Peyer's patch (tissue), 4 donors: ENCODE results near the gene ACSM6. TPM values are rescaled to one million over a fixed set of nuclear protein-coding genes. Genes with fewer than 3 reads are reported as not detected.
A peak's percentile ranks its signal among the peaks of the same experiment; 100 is the strongest.

Source experiments
- DNase-seq, 3 donors: peaks; one replicate each; pipeline ENCODE4 v3.0.0-alpha.2; 2017 to 2019
- H3K27ac ChIP-seq, 4 donors: fragments of 200-600 bp; sonication (generic); one replicate each; pipeline ENCODE4 v1.5.1; 2016 to 2019
- H3K27me3 ChIP-seq, 2 donors: fragments of 200-600 bp; sonication (generic); one replicate each; pipeline ENCODE4 v1.5.1; 2019
- H3K36me3 ChIP-seq, 3 donors: fragments of 200-600 bp; sonication (generic); one replicate each; pipeline ENCODE4 v1.5.1; 2016 to 2019
- H3K4me1 ChIP-seq, 4 donors: fragments of 200-600 bp; sonication (generic); one replicate each; pipeline ENCODE4 v1.5.1; 2016 to 2019
- H3K4me3 ChIP-seq, 4 donors: fragments of 200-600 bp; sonication (generic); 1 replicate in 3 of 4; 2 replicates in 1 of 4; pipeline ENCODE4 v1.5.1; 2016 to 2019; ENCODE audit warnings: mild to moderate bottlenecking in 1 of 4
- H3K9me3 ChIP-seq, 4 donors: fragments of 200-600 bp; sonication (generic); one replicate each; pipeline ENCODE4 v1.5.1; 2016 to 2019; ENCODE audit warnings: mild to moderate bottlenecking in 1 of 4
- POLR2A ChIP-seq, 2 donors: fragments of 450-650 bp; IDR thresholded peaks; one replicate each; pipeline ENCODE4 v1.5.1; 2017; ENCODE audit warnings: antibody characterized with exemption in 2 of 2, mild to moderate bottlenecking in 2 of 2, moderate library complexity in 2 of 2
- total RNA-seq, 4 donors: library from RNA; depleted of rRNA; stranded (reverse); fragments of >200 nt; gene quantifications; one replicate each; pipeline ENCODE4 v1.1.0, GENCODE V29; 2016
- TF ChIP-seq, protein P1 (sequence below), 6 experiments: fragments of 450-650 bp in 4 of 6; fragments of 200-600 bp in 2 of 6; sonication (generic) in 1 of 6; IDR thresholded peaks; one replicate each; pipeline ENCODE4 v1.5.1; 2017 to 2019; ENCODE audit warnings: antibody characterized with exemption in 6 of 6, mild to moderate bottlenecking in 3 of 6, moderate library complexity in 1 of 6

ACSM6 gene
- total RNA-seq, 4 donors from 2014 or later = not detected

DNA sequence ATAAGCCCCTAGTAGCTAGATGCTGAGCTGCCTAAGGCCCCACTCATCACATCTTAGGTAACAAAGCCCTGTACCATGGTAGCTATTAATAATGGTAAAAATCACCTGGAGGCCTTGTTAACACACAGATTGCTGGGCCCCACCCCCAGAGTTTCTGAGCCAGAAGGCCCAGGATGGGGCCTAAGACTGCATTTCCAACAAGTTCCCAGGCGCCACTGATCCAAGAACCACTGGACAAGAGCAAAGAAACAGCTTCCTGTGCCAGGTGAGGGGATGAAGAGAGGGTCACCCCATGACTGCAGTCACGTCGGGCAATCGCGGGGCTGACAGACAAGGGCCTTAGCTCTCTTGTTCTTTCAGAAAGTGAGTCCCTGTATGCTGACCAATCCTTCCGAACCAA, 46.8 kb downstream of the ACSM6 start:
- H3K4me3 ChIP-seq = no peak overlapping the region
- H3K4me1 ChIP-seq = no peaks in the 10 kb centered on the region
- DNase-seq = no peak
- H3K27me3 ChIP-seq = no peaks in the 10 kb centered on the region
- peaks cover 0 to 80% (median 0%) of the 10 kb centered on the region in 3 donors for H3K36me3 ChIP-seq
- no peak overlapping the region for H3K27ac ChIP-seq
- H3K9me3 ChIP-seq = no peaks in the 10 kb centered on the region
- TF ChIP-seq POLR2A (IDR thresholded peaks at IDR 0.05) = no peak
- TF ChIP-seq, protein P1, sequence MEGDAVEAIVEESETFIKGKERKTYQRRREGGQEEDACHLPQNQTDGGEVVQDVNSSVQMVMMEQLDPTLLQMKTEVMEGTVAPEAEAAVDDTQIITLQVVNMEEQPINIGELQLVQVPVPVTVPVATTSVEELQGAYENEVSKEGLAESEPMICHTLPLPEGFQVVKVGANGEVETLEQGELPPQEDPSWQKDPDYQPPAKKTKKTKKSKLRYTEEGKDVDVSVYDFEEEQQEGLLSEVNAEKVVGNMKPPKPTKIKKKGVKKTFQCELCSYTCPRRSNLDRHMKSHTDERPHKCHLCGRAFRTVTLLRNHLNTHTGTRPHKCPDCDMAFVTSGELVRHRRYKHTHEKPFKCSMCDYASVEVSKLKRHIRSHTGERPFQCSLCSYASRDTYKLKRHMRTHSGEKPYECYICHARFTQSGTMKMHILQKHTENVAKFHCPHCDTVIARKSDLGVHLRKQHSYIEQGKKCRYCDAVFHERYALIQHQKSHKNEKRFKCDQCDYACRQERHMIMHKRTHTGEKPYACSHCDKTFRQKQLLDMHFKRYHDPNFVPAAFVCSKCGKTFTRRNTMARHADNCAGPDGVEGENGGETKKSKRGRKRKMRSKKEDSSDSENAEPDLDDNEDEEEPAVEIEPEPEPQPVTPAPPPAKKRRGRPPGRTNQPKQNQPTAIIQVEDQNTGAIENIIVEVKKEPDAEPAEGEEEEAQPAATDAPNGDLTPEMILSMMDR (IDR thresholded peaks at IDR 0.05) = no peak

DNA sequence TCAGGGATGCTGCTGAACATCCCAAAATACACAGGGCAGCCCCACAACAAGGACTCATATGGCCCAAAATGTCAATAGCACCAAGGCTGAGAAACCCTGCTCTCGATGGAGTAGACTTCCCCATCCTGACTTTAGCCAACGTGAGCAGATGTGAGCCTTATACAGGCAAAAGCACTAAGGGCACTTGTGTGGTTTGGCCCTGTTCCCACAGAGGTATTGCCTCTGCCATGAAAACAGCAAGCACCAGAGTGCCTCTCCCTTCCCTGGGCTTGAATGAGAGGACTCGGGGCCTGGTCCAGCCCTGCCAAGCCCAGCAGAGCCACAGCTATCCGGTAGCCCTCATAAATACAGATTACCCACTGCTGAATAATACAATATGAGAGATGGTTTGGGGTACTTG, 47.5 kb downstream of the ACSM6 start:
- no peaks in the 10 kb centered on the region for H3K9me3 ChIP-seq
- no peak overlapping the region for H3K4me3 ChIP-seq
- no peak for TF ChIP-seq POLR2A (IDR thresholded peaks at IDR 0.05)
- TF ChIP-seq, protein P1 (IDR thresholded peaks at IDR 0.05) = no peak
- H3K36me3 ChIP-seq = peaks cover 0 to 83% (median 0%) of the 10 kb centered on the region in 3 donors
- no peaks in the 10 kb centered on the region for H3K4me1 ChIP-seq
- no peak overlapping the region for H3K27ac ChIP-seq
- H3K27me3 ChIP-seq = no peaks in the 10 kb centered on the region
- no peak for DNase-seq

DNA sequence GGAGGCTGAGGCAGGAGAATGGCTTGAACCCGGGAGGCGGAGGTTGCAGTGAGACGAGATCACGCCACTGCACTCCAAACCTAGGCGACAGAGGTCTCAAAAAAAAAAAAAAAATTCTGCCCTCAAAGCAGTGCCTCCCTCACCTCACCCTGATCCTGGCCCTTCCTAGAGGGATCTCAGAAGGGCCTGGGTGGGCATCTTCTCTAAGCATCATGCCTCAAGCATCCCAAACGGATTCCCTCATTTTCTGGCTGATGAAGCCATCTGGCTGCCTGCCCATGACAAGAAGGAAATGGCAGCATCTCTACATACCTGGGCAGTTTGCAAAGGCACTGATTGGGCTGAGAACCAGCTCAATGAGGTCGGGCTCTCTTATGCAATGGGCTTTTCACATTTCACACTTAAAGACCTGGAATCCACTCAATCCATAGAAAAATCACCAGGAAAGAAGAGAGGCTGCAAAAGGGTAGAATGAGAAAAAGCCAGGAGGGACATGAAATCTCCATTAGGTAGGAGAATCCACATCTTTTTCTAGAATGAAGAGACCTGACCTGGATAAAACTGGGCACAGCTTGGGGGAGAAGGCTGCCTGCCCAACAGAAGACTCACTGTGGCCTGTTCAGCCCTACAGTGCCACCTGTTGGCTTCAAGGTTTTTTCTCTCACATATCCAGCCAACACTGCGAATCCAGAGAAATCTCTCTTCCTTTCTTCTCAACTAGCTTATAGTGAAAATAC, 48.7 kb downstream of the ACSM6 start:
- Histone ChIP-seq H3K27ac (no peak overlapping the region), H3K9me3 (no peaks in the 10 kb centered on the region), H3K4me3 (no peak overlapping the region), H3K36me3 (peaks cover 0 to 78% (median 0%) of the 10 kb centered on the region in 3 donors), H3K4me1 (peaks cover 0 to 5% (median 0%) of the 10 kb centered on the region in 4 donors), H3K27me3 (no peaks in the 10 kb centered on the region)
- TF ChIP-seq POLR2A (IDR thresholded peaks at IDR 0.05) = no peak
- TF ChIP-seq, protein P1 (IDR thresholded peaks at IDR 0.05) = peak in 4 of 6 experiments; percentile 13 to 58 (median 52)
- DNase-seq = no peak

DNA sequence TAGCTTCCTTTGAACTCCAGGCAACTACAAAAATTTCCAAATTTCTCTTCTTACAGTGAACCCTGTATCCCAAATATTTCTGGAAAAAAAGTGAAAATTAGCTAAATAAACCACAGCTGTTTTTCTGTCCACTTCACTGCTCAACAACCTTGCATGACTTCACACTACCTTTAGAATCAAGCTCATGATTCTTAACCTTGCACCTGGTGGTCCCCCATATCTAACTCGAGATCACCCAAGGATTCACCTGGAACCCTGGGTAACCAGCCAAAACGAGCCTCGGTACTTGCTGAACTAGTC, 49.2 kb downstream of the ACSM6 start:
- no peak overlapping the region for H3K27ac ChIP-seq
- DNase-seq = no peak
- no peaks in the 10 kb centered on the region for H3K9me3 ChIP-seq
- H3K27me3 ChIP-seq = no peaks in the 10 kb centered on the region
- H3K4me3 ChIP-seq = no peak overlapping the region
- no peak for TF ChIP-seq POLR2A (IDR thresholded peaks at IDR 0.05)
- TF ChIP-seq, protein P1 (IDR thresholded peaks at IDR 0.05) = no peak
- H3K36me3 ChIP-seq = peaks cover 0 to 73% (median 0%) of the 10 kb centered on the region in 3 donors
- H3K4me1 ChIP-seq = peaks cover 0 to 5% (median 0%) of the 10 kb centered on the region in 4 donors

DNA sequence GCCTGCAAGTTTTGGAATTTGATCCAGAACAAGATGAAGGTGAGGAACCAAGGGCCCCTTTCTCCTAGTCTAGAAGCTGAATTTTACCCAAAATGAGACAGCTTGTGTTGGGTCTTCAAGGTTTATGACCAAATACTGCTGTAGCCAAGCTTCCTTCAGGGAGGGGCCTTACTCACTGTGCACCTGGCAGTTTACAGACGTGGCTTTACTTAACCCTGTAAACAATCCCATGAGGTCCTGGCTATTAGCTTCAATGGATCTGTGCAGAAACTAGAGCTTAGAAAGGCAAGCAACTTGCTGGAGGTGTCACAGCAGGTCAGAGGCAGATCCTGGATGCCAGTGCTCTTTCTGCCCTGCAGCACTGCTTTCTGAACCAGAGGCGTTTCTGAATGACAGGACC, 50.1 kb downstream of the ACSM6 start:
- no peak overlapping the region for H3K27ac ChIP-seq
- peaks cover 0 to 9% (median 0%) of the 10 kb centered on the region in 4 donors for H3K4me1 ChIP-seq
- peaks cover 0 to 69% (median 0%) of the 10 kb centered on the region in 3 donors for H3K36me3 ChIP-seq
- DNase-seq = no peak
- no peaks in the 10 kb centered on the region for H3K9me3 ChIP-seq
- TF ChIP-seq, protein P1 (IDR thresholded peaks at IDR 0.05) = no peak
- no peak for TF ChIP-seq POLR2A (IDR thresholded peaks at IDR 0.05)
- no peak overlapping the region for H3K4me3 ChIP-seq
- no peaks in the 10 kb centered on the region for H3K27me3 ChIP-seq
